IMR-90 (cell line): Measurements from ENCODE around the gene VPS39. TPM values are rescaled to one million over a fixed set of nuclear protein-coding genes. Genes with fewer than 3 reads are reported as not detected.

ENCODE experiments used
- ATAC-seq: fragments of 200-7000 bp; cut with Tn5 transposase; 2 replicates; pipeline ENCODE4 v1.9.1; 2020; ENCODE audit warnings: low read depth, mild to moderate bottlenecking, moderate library complexity
- BruUV-seq: library from RNA; stranded (reverse); fragments of 400-500 nt; replicated peaks from 2 replicates; lab custom pipeline; 2021; lab: Mats Ljungman, UMichigan
- CTCF ChIA-PET: fragments of 300-600 bp; formaldehyde crosslinking; extraction: SDS; loops from one replicate; lab custom pipeline; 2021; ENCODE audit warnings: antibody characterized with exemption; lab: Yijun Ruan, JAX
- POLR2A ChIA-PET: fragments of 300-600 bp; sonication (Branson Sonifier 250); formaldehyde crosslinking; loops from one replicate; lab custom pipeline; 2022; ENCODE audit warnings: antibody characterized with exemption; ENCODE audit not compliant: unreplicated experiment; lab: Charles Lee
- DNase-seq: peaks from one replicate; pipeline ENCODE4 v3.0.0; 2013
- H2AFZ ChIP-seq: replicated peaks from 2 replicates; pipeline ENCODE3; 2013; ENCODE audit warnings: low read length, mild to moderate bottlenecking; ENCODE audit not compliant: poor library complexity
- H2AK5ac ChIP-seq: 2 replicates; pipeline ENCODE4 v1.6.1; 2013; ENCODE audit warnings: low read depth, low read length, inconsistent platforms
- H2AK9ac ChIP-seq: replicated peaks from 2 replicates; pipeline ENCODE3; 2013; ENCODE audit warnings: mild to moderate bottlenecking, low read depth, low read length, moderate library complexity; ENCODE audit not compliant: poor library complexity
- H2BK120ac ChIP-seq: 2 replicates; pipeline ENCODE4 v1.6.1; 2013; ENCODE audit warnings: low read depth, low read length, inconsistent platforms
- H2BK15ac ChIP-seq: 3 replicates; pipeline ENCODE4 v1.6.1; 2013; ENCODE audit warnings: low read depth, low read length, inconsistent platforms
- H2BK20ac ChIP-seq: 2 replicates; pipeline ENCODE4 v1.6.1; 2013; ENCODE audit warnings: low read depth, mild to moderate bottlenecking, inconsistent platforms, low read length, moderate library complexity
- H2BK5ac ChIP-seq: 2 replicates; pipeline ENCODE4 v1.6.1; 2013; ENCODE audit warnings: mild to moderate bottlenecking, low read depth, low read length, inconsistent platforms; ENCODE audit not compliant: poor library complexity, severe bottlenecking
- H3K14ac ChIP-seq: replicated peaks from 2 replicates; pipeline ENCODE4 v1.6.1; 2013; ENCODE audit warnings: low read depth, low read length, inconsistent platforms
- H3K18ac ChIP-seq: 2 replicates; pipeline ENCODE4 v1.6.1; 2013; ENCODE audit warnings: low read depth, low read length, control low read depth
- H3K23ac ChIP-seq: 2 replicates; pipeline ENCODE4 v1.6.1; 2013; ENCODE audit warnings: low read depth, low read length, inconsistent platforms
- H3K27ac ChIP-seq: 2 replicates; pipeline ENCODE4 v1.5.1; 2013; ENCODE audit warnings: mild to moderate bottlenecking, control low read depth, low read length; ENCODE audit not compliant: insufficient read depth
- H3K27me3 ChIP-seq: 2 replicates; pipeline ENCODE4 v1.6.1; 2013; ENCODE audit warnings: low read length; ENCODE audit not compliant: control insufficient read depth, insufficient read depth
- H3K36me3 ChIP-seq: 2 replicates; pipeline ENCODE4 v1.6.1; 2013; ENCODE audit warnings: low read length, mixed read lengths; ENCODE audit not compliant: control insufficient read depth, insufficient read depth
- H3K4ac ChIP-seq: 2 replicates; pipeline ENCODE4 v1.6.1; 2013; ENCODE audit warnings: low read depth, low read length, inconsistent platforms
- H3K4me1 ChIP-seq: 2 replicates; pipeline ENCODE4 v1.6.1; 2013; ENCODE audit warnings: low read length, mixed read lengths; ENCODE audit not compliant: control insufficient read depth, insufficient read depth
- H3K4me2 ChIP-seq: 2 replicates; pipeline ENCODE4 v1.6.1; 2013; ENCODE audit warnings: low read depth, mild to moderate bottlenecking, control low read depth, low read length, moderate library complexity
- H3K4me3 ChIP-seq: 2 replicates; pipeline ENCODE4 v1.5.1; 2013; ENCODE audit warnings: low read depth, mild to moderate bottlenecking, control low read depth, low read length, moderate library complexity; ENCODE audit not compliant: insufficient read depth
- H3K56ac ChIP-seq: 2 replicates; pipeline ENCODE4 v1.6.1; 2013; ENCODE audit warnings: low read length, inconsistent platforms; ENCODE audit not compliant: insufficient read depth; ENCODE audit errors: extremely low read depth
- H3K79me1 ChIP-seq, 2 experiments: 2 replicates each; pipeline ENCODE4 v1.6.1; 2013; ENCODE audit warnings: low read length in 2 of 2, inconsistent platforms in 1 of 2, low read depth in 1 of 2
- H3K9ac ChIP-seq: 2 replicates; pipeline ENCODE4 v1.6.1; 2013; ENCODE audit warnings: low read depth, low read length, control low read depth
- H3K9me1 ChIP-seq: 2 replicates; pipeline ENCODE4 v1.6.1; 2013; ENCODE audit warnings: low read length, inconsistent platforms; ENCODE audit not compliant: insufficient read depth
- H3K9me3 ChIP-seq: 2 replicates; pipeline ENCODE4 v1.6.1; 2013; ENCODE audit warnings: low read length; ENCODE audit not compliant: control insufficient read depth, insufficient read depth
- H4K20me1 ChIP-seq: 2 replicates; pipeline ENCODE4 v1.6.1; 2013; ENCODE audit warnings: low read length, inconsistent platforms; ENCODE audit not compliant: insufficient read depth
- H4K5ac ChIP-seq: 2 replicates; pipeline ENCODE4 v1.6.1; 2013; ENCODE audit warnings: mild to moderate bottlenecking, low read depth, low read length, control low read depth
- H4K8ac ChIP-seq, 2 experiments: 2 replicates each; pipeline ENCODE4 v1.6.1; 2013; ENCODE audit warnings: low read depth in 2 of 2, low read length in 2 of 2, control low read depth in 1 of 2, inconsistent platforms in 1 of 2
- H4K91ac ChIP-seq: 2 replicates; pipeline ENCODE4 v1.6.1; 2013; ENCODE audit warnings: low read depth, low read length, inconsistent platforms; ENCODE audit not compliant: insufficient read depth
- CHD1 ChIP-seq: IDR thresholded peaks from 2 replicates; pipeline ENCODE4 v1.6.1; 2012; ENCODE audit warnings: low read depth, low read length, improper control_type of control experiment
- CTCF ChIP-seq: conservative IDR thresholded peaks from 2 replicates; pipeline ENCODE4 v1.5.1; 2012; ENCODE audit warnings: mild to moderate bottlenecking, low read depth, low read length, improper control_type of control experiment
- MAZ ChIP-seq: IDR thresholded peaks from 2 replicates; pipeline ENCODE4 v1.6.1; 2012; ENCODE audit warnings: low read depth, mild to moderate bottlenecking, low read length, improper control_type of control experiment, moderate library complexity, borderline replicate concordance
- RFX5 ChIP-seq: IDR thresholded peaks from 2 replicates; pipeline ENCODE4 v1.8.0; 2012; ENCODE audit warnings: low read depth, mild to moderate bottlenecking, low read length, moderate library complexity
- SMC3 ChIP-seq: fragments of 150-350 bp; IDR thresholded peaks from 2 replicates; pipeline ENCODE4 v1.6.1; 2016; ENCODE audit warnings: low read depth, mild to moderate bottlenecking, antibody characterized with exemption, low read length, moderate library complexity
- USF2 ChIP-seq: fragments of 150-350 bp; IDR thresholded peaks from 2 replicates; pipeline ENCODE4 v1.6.1; 2017; ENCODE audit warnings: mild to moderate bottlenecking, antibody characterized with exemption, low read length, low read depth
- WGBS, 2 experiments: methylation state at CpG; one replicate each; pipeline versions ENCODE4 v1.1.5 to v1.1.7; 2013; ENCODE audit warnings: missing lambda C conversion rate in 2 of 2; ENCODE audit not compliant: insufficient read length in 1 of 2; ENCODE audit errors: extremely low coverage in 2 of 2; 5-methylcytosine and 5-hydroxymethylcytosine counted together
- dilution Hi-C: fragments of 300-500 bp; cut with HindIII; formaldehyde crosslinking; loops from one replicate; pipeline ENCODE4 v1.14.3; 2018; ENCODE audit warnings: low sequenced_read_pairs; ENCODE audit not compliant: unreplicated experiment
- in situ Hi-C: fragments of 300-500 bp; cut with MboI; formaldehyde crosslinking; loops from 3 replicates; pipeline ENCODE4 v1.14.3; 2019; ENCODE audit warnings: low sequenced_read_pairs, inconsistent platforms, mixed read lengths
- intact Hi-C: fragments of 100-400 bp; cut with micrococcal nuclease; formaldehyde crosslinking; loops from 2 replicates; pipeline ENCODE4 v1.10.0; 2022
- polyA plus RNA-seq, 3 experiments: library from polyadenylated mRNA; depleted of rRNA; stranded (reverse); fragments of >200 nt; gene quantifications; 2 replicates each; pipeline ENCODE4 v1.2.3, GENCODE V29; 2012; ENCODE audit warnings: low replicate concordance in 1 of 3
- total RNA-seq: library from RNA; depleted of rRNA; stranded (reverse); fragments of >200 nt; gene quantifications from 2 replicates; pipeline ENCODE4 v1.2.3, GENCODE V29; 2012

Gene VPS39
- total and polyA plus RNA-seq, 2 of the 4 experiments (the other 2 are of a cell fraction): 49.7 to 52.2 TPM

GRCh38 chr15:42190370-42190769 is 17.7 kb downstream of the VPS39 start:
- intact Hi-C loops (no loop called here), in situ Hi-C loops (no loop called here), dilution Hi-C loops (no loop called here)
- H2BK5ac ChIP-seq: no peak overlapping the region
- H3K4me3 ChIP-seq: no peak overlapping the region
- H4K8ac ChIP-seq: no peak overlapping the region
- H4K5ac ChIP-seq: no peak overlapping the region
- no peaks in the 10 kb centered on the region; the same call in 1 of the 2 replicates for H4K20me1 ChIP-seq
- WGBS, 2 experiments: 92% methylated on average over 1 of the region's 2 CpGs; no CpG with 5 or more reads in 1 of the 2 experiments
- no peak for DNase-seq
- ChIA-PET POLR2A (no interaction called here), CTCF (no interaction called here)
- no TSS peak for BruUV-seq
- H3K18ac ChIP-seq: no peak overlapping the region
- H2BK15ac ChIP-seq: no peak overlapping the region
- H4K91ac ChIP-seq: no peak overlapping the region
- no peak overlapping the region for H3K4ac ChIP-seq
- H2BK120ac ChIP-seq: no peak overlapping the region
- ATAC-seq: no peak
- H3K4me2 ChIP-seq: no peak overlapping the region
- H2AK9ac ChIP-seq: no peak overlapping the region
- no peak overlapping the region for H2AFZ ChIP-seq
- no peaks in the 10 kb centered on the region for H3K4me1 ChIP-seq
- H3K9ac ChIP-seq: no peak overlapping the region
- H3K9me1 ChIP-seq: 0 out of 2 replicates have a peak, but pooled peaks cover 5% of the 10 kb centered on the region
- no peak overlapping the region for H3K23ac ChIP-seq
- no peak overlapping the region for H3K14ac ChIP-seq
- no peak overlapping the region for H3K56ac ChIP-seq
- no peaks in the 10 kb centered on the region for H3K27me3 ChIP-seq
- H3K27ac ChIP-seq: no peak overlapping the region
- H2BK20ac ChIP-seq: no peak overlapping the region
- peaks cover 8 to 23% of the 10 kb centered on the region in 2 experiments for H3K79me1 ChIP-seq
- H2AK5ac ChIP-seq: no peak overlapping the region
- peaks cover 30% of the 10 kb centered on the region for H3K36me3 ChIP-seq
- H3K9me3 ChIP-seq: no peaks in the 10 kb centered on the region
- TF ChIP-seq CTCF (no peak), RFX5 (no peak), MAZ (no peak), SMC3 (no peak), USF2 (no peak), CHD1 (no peak)
